Smooth muscle cell (in vitro differentiated cells): ENCODE results near the gene VASN. TPM values are rescaled to one million over a fixed set of nuclear protein-coding genes. Genes with fewer than 3 reads are reported as not detected.
A peak's percentile ranks its signal among the peaks of the same experiment; 100 is the strongest.

Experiments
- DNase-seq: peaks from one replicate; lab custom pipeline; 2025; ENCODE audit not compliant: unreplicated experiment; lab: John Stamatoyannopoulos, UW
- H2AFZ ChIP-seq: fragments of 200-600 bp; sonication (generic); 2 replicates; pipeline ENCODE4 v1.6.0; 2016; ENCODE audit warnings: antibody characterized with exemption, low read depth, mild to moderate bottlenecking
- H3F3A ChIP-seq: fragments of 200-600 bp; sonication (generic); 2 replicates; pipeline ENCODE4 v1.6.0; 2017; ENCODE audit warnings: antibody characterized with exemption, low read depth
- H3K27ac ChIP-seq: fragments of 200-600 bp; sonication (generic); 2 replicates; pipeline ENCODE4 v1.5.1; 2016; ENCODE audit warnings: low read depth, mild to moderate bottlenecking
- H3K27me3 ChIP-seq: fragments of 200-600 bp; sonication (generic); 2 replicates; pipeline ENCODE4 v1.6.1; 2016; ENCODE audit warnings: low read depth, mild to moderate bottlenecking
- H3K36me3 ChIP-seq: fragments of 200-600 bp; sonication (generic); 2 replicates; pipeline ENCODE4 v1.5.1; 2016; ENCODE audit warnings: low read depth
- H3K4me1 ChIP-seq: fragments of 200-600 bp; sonication (generic); 2 replicates; pipeline ENCODE4 v1.5.1; 2016; ENCODE audit warnings: low read depth
- H3K4me2 ChIP-seq: fragments of 200-600 bp; sonication (generic); 2 replicates; pipeline ENCODE4 v1.6.0; 2016; ENCODE audit warnings: mild to moderate bottlenecking
- H3K4me3 ChIP-seq: fragments of 200-600 bp; sonication (generic); 2 replicates; pipeline ENCODE4 v1.5.1; 2016; ENCODE audit warnings: mild to moderate bottlenecking
- H3K79me2 ChIP-seq: fragments of 200-600 bp; sonication (generic); 2 replicates; pipeline ENCODE4 v1.6.0; 2016; ENCODE audit warnings: low read depth, mild to moderate bottlenecking
- H3K9ac ChIP-seq: fragments of 200-600 bp; sonication (generic); 2 replicates; pipeline ENCODE4 v1.6.0; 2016; ENCODE audit warnings: low read depth
- H3K9me3 ChIP-seq: fragments of 200-600 bp; sonication (generic); replicated peaks from 2 replicates; pipeline ENCODE4 v1.5.1; 2016; ENCODE audit warnings: low read depth
- H4K20me1 ChIP-seq: fragments of 200-600 bp; sonication (generic); 2 replicates; pipeline ENCODE4 v1.6.0; 2016; ENCODE audit warnings: low read depth
- WGBS: methylation state at CpG from one replicate; pipeline ENCODE4 v1.1.7; 2016; ENCODE audit warnings: low lambda C conversion rate; 5-methylcytosine and 5-hydroxymethylcytosine counted together
- polyA plus RNA-seq: library from polyadenylated mRNA; unstranded; fragments of >200 nt; fragmentation: Nextera tagmentation; extraction: Ambion mirVana; gene quantifications from 2 replicates; pipeline ENCODE4 v1.2.1, GENCODE V29; 2016
- total RNA-seq: library from RNA; depleted of rRNA; stranded (reverse); fragments of >200 nt; gene quantifications from 2 replicates; pipeline ENCODE4 v1.2.3, GENCODE V29; 2014
- TF ChIP-seq, protein P1 (sequence below): fragments of 200-600 bp; sonication (generic); IDR thresholded peaks from 2 replicates; pipeline ENCODE4 v1.5.1; 2017; ENCODE audit warnings: borderline replicate concordance, mild to moderate bottlenecking, antibody characterized with exemption; ENCODE audit not compliant: insufficient read depth, poor library complexity, severe bottlenecking

Gene VASN
- total and polyA plus RNA-seq, 2 experiments from 2014 or later, result 30.0 to 150 TPM

DNA sequence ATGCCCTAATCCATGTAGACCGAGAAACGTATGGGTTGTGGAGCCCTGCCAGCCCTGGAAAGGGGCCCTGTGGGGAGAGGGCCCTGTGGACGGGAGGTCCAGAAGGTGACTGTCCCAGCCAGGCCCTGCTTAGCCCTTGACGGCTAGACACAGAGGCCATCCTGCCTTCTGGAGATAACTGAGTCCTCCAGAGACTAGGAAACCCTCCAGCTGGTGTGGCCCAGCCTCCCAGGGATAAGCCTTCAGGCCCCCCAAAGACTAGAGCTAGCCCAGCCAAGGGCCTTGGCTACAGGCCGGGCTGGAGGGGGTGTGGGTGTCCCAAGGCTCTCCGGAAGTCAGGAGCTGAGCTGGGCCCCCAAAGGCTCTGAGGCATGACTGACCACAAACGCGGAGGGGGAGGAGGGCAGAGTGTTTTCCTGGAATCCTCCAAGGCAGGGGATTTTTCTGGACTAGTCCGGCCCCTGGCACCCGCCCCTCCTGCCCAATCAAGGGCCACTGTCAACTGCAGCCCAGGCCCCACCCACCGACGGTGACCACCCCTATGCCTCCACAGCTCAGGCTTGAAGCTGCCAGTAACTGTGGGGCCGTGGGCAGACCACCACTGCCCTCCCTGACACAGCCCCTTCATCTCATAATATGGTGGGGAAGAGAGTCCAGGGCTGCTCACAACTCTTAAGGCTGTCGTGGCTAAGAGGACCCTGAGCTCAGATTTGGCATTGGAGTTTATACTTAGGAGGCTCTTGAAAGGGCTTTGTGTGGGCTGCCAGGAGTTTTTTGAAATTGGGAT is 885 bp upstream of the VASN start:
- H3K4me3 ChIP-seq, result peak overlapping the region; percentile 86
- no peaks in the 10 kb centered on the region for H3K9me3 ChIP-seq
- H3K27ac ChIP-seq, result peak overlapping the region; percentile 93
- no peaks in the 10 kb centered on the region for H3K36me3 ChIP-seq
- peak; percentile 82 for DNase-seq
- TF ChIP-seq, protein P1, sequence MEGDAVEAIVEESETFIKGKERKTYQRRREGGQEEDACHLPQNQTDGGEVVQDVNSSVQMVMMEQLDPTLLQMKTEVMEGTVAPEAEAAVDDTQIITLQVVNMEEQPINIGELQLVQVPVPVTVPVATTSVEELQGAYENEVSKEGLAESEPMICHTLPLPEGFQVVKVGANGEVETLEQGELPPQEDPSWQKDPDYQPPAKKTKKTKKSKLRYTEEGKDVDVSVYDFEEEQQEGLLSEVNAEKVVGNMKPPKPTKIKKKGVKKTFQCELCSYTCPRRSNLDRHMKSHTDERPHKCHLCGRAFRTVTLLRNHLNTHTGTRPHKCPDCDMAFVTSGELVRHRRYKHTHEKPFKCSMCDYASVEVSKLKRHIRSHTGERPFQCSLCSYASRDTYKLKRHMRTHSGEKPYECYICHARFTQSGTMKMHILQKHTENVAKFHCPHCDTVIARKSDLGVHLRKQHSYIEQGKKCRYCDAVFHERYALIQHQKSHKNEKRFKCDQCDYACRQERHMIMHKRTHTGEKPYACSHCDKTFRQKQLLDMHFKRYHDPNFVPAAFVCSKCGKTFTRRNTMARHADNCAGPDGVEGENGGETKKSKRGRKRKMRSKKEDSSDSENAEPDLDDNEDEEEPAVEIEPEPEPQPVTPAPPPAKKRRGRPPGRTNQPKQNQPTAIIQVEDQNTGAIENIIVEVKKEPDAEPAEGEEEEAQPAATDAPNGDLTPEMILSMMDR, result no peak
- peaks cover 38% of the 10 kb centered on the region for H4K20me1 ChIP-seq
- peak overlapping the region; percentile 97 for H3K4me2 ChIP-seq
- H3K9ac ChIP-seq, result peak overlapping the region; percentile 65
- H3F3A ChIP-seq, result peaks cover 3% of the 10 kb centered on the region
- H2AFZ ChIP-seq, result no peak overlapping the region
- 19% methylated on average over 14 of the region's 14 CpGs for WGBS
- H3K4me1 ChIP-seq, result peaks cover 31% of the 10 kb centered on the region
- H3K27me3 ChIP-seq, result no peaks in the 10 kb centered on the region
- H3K79me2 ChIP-seq, result peaks cover 38% of the 10 kb centered on the region

DNA sequence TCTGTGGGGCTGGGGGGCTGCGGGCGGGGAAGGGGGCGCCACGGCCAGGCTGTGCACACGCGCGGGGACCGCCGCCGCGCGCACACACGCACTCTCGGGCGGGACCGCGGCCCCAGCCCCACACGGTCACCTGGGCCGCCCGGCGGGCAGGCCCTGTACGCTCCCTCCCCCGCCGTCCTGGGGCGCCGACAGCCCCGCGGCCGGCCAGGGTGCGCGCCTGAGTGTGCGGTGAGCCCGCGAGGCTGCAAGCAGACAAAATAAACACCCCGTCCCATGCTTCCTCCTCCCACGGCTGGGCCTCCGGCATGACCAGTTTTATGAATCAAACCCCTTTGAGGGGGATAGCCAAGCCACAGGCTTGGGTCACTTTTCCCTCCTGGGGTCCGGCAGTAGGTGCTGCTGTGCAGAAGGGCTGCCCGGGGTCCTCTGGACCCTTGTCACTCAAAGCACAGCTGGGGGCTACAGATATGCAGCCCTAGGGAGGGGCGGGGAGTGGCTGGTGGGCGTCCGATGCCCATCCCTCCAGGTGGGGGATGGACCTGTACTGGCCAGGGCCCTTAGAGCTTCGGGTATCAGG is 441 bp downstream of the VASN start:
- H3K36me3 ChIP-seq, result no peaks in the 10 kb centered on the region
- no peaks in the 10 kb centered on the region for H3K27me3 ChIP-seq
- peaks cover 3% of the 10 kb centered on the region for H3F3A ChIP-seq
- WGBS, result 7% methylated on average over 13 of the region's 43 CpGs
- H3K27ac ChIP-seq, result peak overlapping the region; percentile 93
- peaks cover 50% of the 10 kb centered on the region for H3K79me2 ChIP-seq
- H2AFZ ChIP-seq, result no peak overlapping the region
- peaks cover 31% of the 10 kb centered on the region for H3K4me1 ChIP-seq
- peak overlapping the region; percentile 86 for H3K4me3 ChIP-seq
- H3K9ac ChIP-seq, result peak overlapping the region; percentile 81
- H4K20me1 ChIP-seq, result peaks cover 51% of the 10 kb centered on the region
- peak overlapping the region; percentile 97 for H3K4me2 ChIP-seq
- H3K9me3 ChIP-seq, result no peaks in the 10 kb centered on the region
- DNase-seq, result no peak
- TF ChIP-seq, protein P1, result no peak

DNA sequence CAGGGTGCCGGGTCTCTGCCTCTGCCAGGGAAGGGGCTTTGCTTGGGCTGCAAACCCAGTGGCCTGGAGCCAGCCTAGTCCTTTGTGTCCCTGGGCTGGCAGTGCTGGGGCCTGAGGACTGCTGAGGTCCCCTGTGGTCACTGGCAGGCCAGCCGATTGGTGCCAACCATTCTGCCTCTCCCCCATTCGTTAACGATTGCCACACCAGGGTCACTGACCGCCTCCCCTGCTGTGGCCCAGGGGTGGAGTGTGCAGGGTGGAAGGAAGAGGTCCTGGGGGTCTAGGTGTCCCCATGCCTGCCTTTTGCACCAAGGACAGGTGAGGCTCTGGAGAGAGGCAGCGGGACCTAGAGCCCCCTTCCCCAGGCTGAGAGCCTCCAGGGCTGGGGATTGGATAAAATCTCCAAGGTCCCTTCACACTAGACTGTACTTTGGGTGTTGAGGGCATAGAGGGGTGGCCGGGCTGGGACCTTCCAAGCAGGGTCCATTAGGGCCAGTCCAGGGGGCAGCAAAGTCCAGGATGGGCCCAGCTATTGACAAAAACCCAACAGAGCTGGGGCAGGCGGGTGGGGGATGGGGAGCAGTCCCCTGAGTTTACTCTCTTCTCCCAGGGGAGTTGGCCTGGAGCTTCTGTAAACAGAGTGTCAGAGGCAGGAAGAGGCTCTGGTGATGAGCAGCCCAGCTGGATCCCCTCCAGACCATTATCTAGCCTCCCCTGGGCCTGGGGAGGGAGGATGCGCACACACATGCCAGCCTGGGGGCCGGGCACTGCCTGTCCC is 1.1 kb downstream of the VASN start:
- no peak for DNase-seq
- Histone ChIP-seq H3K4me2 (peak overlapping the region; percentile 97), H2AFZ (no peak overlapping the region), H3K4me3 (peak overlapping the region; percentile 86), H4K20me1 (peaks cover 58% of the 10 kb centered on the region), H3K9ac (peak overlapping the region; percentile 81), H3K4me1 (peaks cover 31% of the 10 kb centered on the region), H3K36me3 (no peaks in the 10 kb centered on the region), H3K9me3 (no peaks in the 10 kb centered on the region), H3F3A (peaks cover 3% of the 10 kb centered on the region), H3K27me3 (no peaks in the 10 kb centered on the region), H3K27ac (peak overlapping the region; percentile 93), H3K79me2 (peaks cover 56% of the 10 kb centered on the region)
- TF ChIP-seq, protein P1, result no peak
- 47% methylated on average over 10 of the region's 10 CpGs for WGBS
